ENCODE data around the gene XAB2.

- TF ChIP-seq CTCF (IDR thresholded peaks at IDR 0.05) (no peak), POLR2A (IDR thresholded peaks at IDR 0.05) (no peak)
Measured at GRCh38 chr19:7578127-7578526, 51.2 kb downstream of the XAB2 start.

All from thyroid gland (tissue), 4 donors.